PC-3 (cell line): Measurements from ENCODE around the gene CACHD1. TPM values are rescaled to one million over a fixed set of nuclear protein-coding genes. Genes with fewer than 3 reads are reported as not detected.

Source experiments
- ATAC-seq: fragments of 200-7000 bp; cut with Tn5 transposase; 2 replicates; pipeline ENCODE4 v1.9.1; 2020; ENCODE audit warnings: mild to moderate bottlenecking, moderate library complexity
- BruUV-seq: library from RNA; stranded (reverse); fragments of 400-500 nt; replicated peaks from 2 replicates; lab custom pipeline; 2021; lab: Mats Ljungman, UMichigan
- CTCF ChIA-PET: fragments of 300-600 bp; sonication (Branson Sonifier 250); formaldehyde crosslinking; loops from one replicate; lab custom pipeline; 2022; ENCODE audit warnings: antibody characterized with exemption; lab: Charles Lee
- POLR2A ChIA-PET: fragments of 300-600 bp; sonication (Branson Sonifier 250); formaldehyde crosslinking; loops from one replicate; lab custom pipeline; 2022; ENCODE audit warnings: antibody characterized with exemption; ENCODE audit not compliant: unreplicated experiment; lab: Charles Lee
- DNase-seq: peaks from one replicate; pipeline ENCODE4 v3.0.0-alpha.2; 2015
- H2AFZ ChIP-seq: fragments of 300-600 bp; sonication (generic); 2 replicates; pipeline ENCODE4 v1.6.0; 2016; ENCODE audit warnings: antibody characterized with exemption, low read length
- H3F3A ChIP-seq: fragments of 300-600 bp; sonication (generic); one replicate; pipeline ENCODE4 v1.6.0; 2017; ENCODE audit warnings: antibody characterized with exemption, low read length, control low read depth, mild to moderate bottlenecking; ENCODE audit not compliant: unreplicated experiment
- H3K27ac ChIP-seq: fragments of 300-600 bp; sonication (generic); 2 replicates; pipeline ENCODE4 v1.5.1; 2016; ENCODE audit warnings: mild to moderate bottlenecking, low read length
- H3K27me3 ChIP-seq: fragments of 300-600 bp; sonication (generic); 2 replicates; pipeline ENCODE4 v1.6.1; 2016; ENCODE audit warnings: low read length, mixed read lengths
- H3K36me3 ChIP-seq: fragments of 300-600 bp; sonication (generic); 2 replicates; pipeline ENCODE4 v1.6.1; 2016; ENCODE audit warnings: low read depth, mixed run types, low read length, mixed read lengths
- H3K4me1 ChIP-seq: fragments of 300-600 bp; sonication (generic); 2 replicates; pipeline ENCODE4 v1.5.1; 2016; ENCODE audit warnings: low read length; ENCODE audit not compliant: insufficient read depth
- H3K4me2 ChIP-seq: fragments of 300-600 bp; sonication (generic); 2 replicates; pipeline ENCODE4 v1.6.0; 2016; ENCODE audit warnings: low read length
- H3K4me3 ChIP-seq: fragments of 300-600 bp; sonication (generic); 2 replicates; pipeline ENCODE4 v1.5.1; 2016; ENCODE audit warnings: mild to moderate bottlenecking, low read length, mixed read lengths
- H3K79me2 ChIP-seq: fragments of 300-600 bp; sonication (generic); 2 replicates; pipeline ENCODE4 v1.6.1; 2017; ENCODE audit warnings: low read length, mixed read lengths
- H3K9ac ChIP-seq: fragments of 300-600 bp; sonication (generic); 2 replicates; pipeline ENCODE4 v1.6.0; 2016; ENCODE audit warnings: mild to moderate bottlenecking, low read length
- H3K9me2 ChIP-seq: fragments of 300-600 bp; sonication (generic); replicated peaks from 2 replicates; pipeline ENCODE4 v1.6.1; 2016; ENCODE audit warnings: mixed run types, low read length, mixed read lengths
- H3K9me3 ChIP-seq: fragments of 300-600 bp; sonication (generic); 2 replicates; pipeline ENCODE4 v1.6.1; 2016; ENCODE audit warnings: low read length, mixed read lengths
- H4K20me1 ChIP-seq: fragments of 300-600 bp; sonication (generic); 2 replicates; pipeline ENCODE4 v1.6.1; 2016; ENCODE audit warnings: low read length, mixed read lengths
- CTCF ChIP-seq: fragments of 300-600 bp; sonication (generic); conservative IDR thresholded peaks from 2 replicates; pipeline ENCODE4 v1.5.1; 2017; ENCODE audit warnings: antibody characterized with exemption, low read depth, mild to moderate bottlenecking, low read length
- EZH2 ChIP-seq: fragments of 300-600 bp; sonication (generic); IDR thresholded peaks from one replicate; pipeline ENCODE4 v1.6.1; 2017; ENCODE audit warnings: antibody characterized with exemption, mild to moderate bottlenecking, low read length; ENCODE audit not compliant: unreplicated experiment
- EZH2phosphoT487 ChIP-seq: fragments of 300-600 bp; sonication (generic); IDR thresholded peaks from 2 replicates; pipeline ENCODE4 v1.6.1; 2018; ENCODE audit warnings: mild to moderate bottlenecking, antibody characterized with exemption, low read length, borderline replicate concordance
- intact Hi-C: fragments of 100-400 bp; cut with micrococcal nuclease; formaldehyde crosslinking; loops from 2 replicates; pipeline ENCODE4 v1.9.0; 2023
- total RNA-seq: library from RNA; depleted of rRNA; stranded (reverse); fragments of >200 nt; gene quantifications from 2 replicates; pipeline ENCODE4 v1.2.3, GENCODE V29; 2014

Gene CACHD1
- total RNA-seq, 1 experiment from 2014 or later, result 6.6 TPM

GRCh38 chr1:64693406-64693805, 223.5 kb downstream of the CACHD1 start:
- Histone ChIP-seq H3K27ac (no peak overlapping the region), H2AFZ (no peak overlapping the region), H3K4me2 (no peak overlapping the region), H3K36me3 (no peaks in the 10 kb centered on the region), H3K9me2 (no peaks in the 10 kb centered on the region), H4K20me1 (no peaks in the 10 kb centered on the region), H3K9ac (no peak overlapping the region), H3K79me2 (no peaks in the 10 kb centered on the region), H3K27me3 (no peaks in the 10 kb centered on the region), H3K4me3 (no peak overlapping the region), H3K9me3 (no peaks in the 10 kb centered on the region), H3K4me1 (peaks cover 9% of the 10 kb centered on the region), H3F3A (no peaks in the 10 kb centered on the region)
- intact Hi-C loops, result no loop called here
- CTCF ChIA-PET, result no interaction called here
- no peak for TF ChIP-seq EZH2phosphoT487
- TF ChIP-seq EZH2, result no peak
- TF ChIP-seq CTCF, result no peak
- DNase-seq (no peak), ATAC-seq (no peak)
- POLR2A ChIA-PET, result no interaction called here
- no TSS peak for BruUV-seq

DNA sequence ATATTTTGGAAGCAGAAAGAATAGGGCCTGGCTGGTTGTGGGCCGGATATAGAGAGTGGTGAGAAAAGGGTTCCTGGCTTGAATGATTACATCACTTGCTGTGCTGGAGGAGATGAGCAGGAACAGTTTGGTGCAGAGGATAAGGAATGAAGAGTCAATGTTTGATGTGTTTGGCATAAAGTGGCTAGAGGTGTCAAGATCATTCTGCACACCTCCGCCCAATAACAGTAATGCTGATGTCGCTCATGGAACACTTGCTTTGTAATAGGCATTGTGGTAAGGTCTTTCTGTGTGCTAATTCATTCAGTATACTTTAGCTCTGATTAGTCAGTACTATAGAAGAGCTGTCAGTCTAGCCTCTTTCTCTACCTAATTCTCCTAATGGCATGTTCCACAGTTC, 226.9 kb downstream of the CACHD1 start:
- POLR2A ChIA-PET, result no interaction called here
- H3K9me3 ChIP-seq, result no peaks in the 10 kb centered on the region
- H3K79me2 ChIP-seq, result no peaks in the 10 kb centered on the region
- H3K4me3 ChIP-seq, result no peak overlapping the region
- intact Hi-C loops, result no loop called here
- H2AFZ ChIP-seq, result no peak overlapping the region
- H3K27me3 ChIP-seq, result no peaks in the 10 kb centered on the region
- no peak overlapping the region for H3K27ac ChIP-seq
- H3F3A ChIP-seq, result no peaks in the 10 kb centered on the region
- 0 out of 2 replicates have a peak, but pooled peaks cover under 1% of the 10 kb centered on the region for H3K4me1 ChIP-seq
- no peaks in the 10 kb centered on the region for H3K9me2 ChIP-seq
- DNase-seq (no peak), ATAC-seq (no peak)
- no peak overlapping the region for H3K9ac ChIP-seq
- no peak overlapping the region for H3K4me2 ChIP-seq
- TF ChIP-seq EZH2 (no peak), CTCF (no peak), EZH2phosphoT487 (no peak)
- no peaks in the 10 kb centered on the region for H4K20me1 ChIP-seq
- BruUV-seq, result no TSS peak
- CTCF ChIA-PET, result no interaction called here
- no peaks in the 10 kb centered on the region for H3K36me3 ChIP-seq

- ChIA-PET POLR2A (no interaction called here), CTCF (no interaction called here)
- no peak for TF ChIP-seq CTCF
- no peak for TF ChIP-seq EZH2
- no peak for TF ChIP-seq EZH2phosphoT487
- no peaks in the 10 kb centered on the region for H3K79me2 ChIP-seq
- H2AFZ ChIP-seq, result no peak overlapping the region
- H3K4me3 ChIP-seq, result no peak overlapping the region
- no peaks in the 10 kb centered on the region for H3F3A ChIP-seq
- H3K9ac ChIP-seq, result no peak overlapping the region
- DNase-seq (no peak), ATAC-seq (no peak)
- H3K4me1 ChIP-seq, result no peaks in the 10 kb centered on the region
- intact Hi-C loops, result no loop called here
- H4K20me1 ChIP-seq, result no peaks in the 10 kb centered on the region
- no TSS peak for BruUV-seq
- no peaks in the 10 kb centered on the region for H3K27me3 ChIP-seq
- no peak overlapping the region for H3K4me2 ChIP-seq
- H3K36me3 ChIP-seq, result no peaks in the 10 kb centered on the region
- H3K27ac ChIP-seq, result no peak overlapping the region
- H3K9me2 ChIP-seq, result no peaks in the 10 kb centered on the region
- no peaks in the 10 kb centered on the region for H3K9me3 ChIP-seq
Observed at GRCh38 chr1:64699327-64699726, 229.4 kb downstream of the CACHD1 start.
